Measurements from ENCODE around the gene ATP9B.

Gene ATP9B

GRCh38 chr18:79420033-79420745, 351.0 kb downstream of the ATP9B start:
- TF ChIP-seq PAX5 (IDR thresholded peaks at IDR 0.05; ENCODE audit: insufficient read depth, low read length, severe bottlenecking) (no peak), POLR2A (IDR thresholded peaks at IDR 0.05; ENCODE audit: low read depth, low read length) (no peak), SPI1 (IDR thresholded peaks at IDR 0.05; ENCODE audit: low read depth, low read length) (no peak), POU2F2 (IDR thresholded peaks at IDR 0.05; ENCODE audit: low read depth, low read length) (no peak), TAF1 (IDR thresholded peaks at IDR 0.05; ENCODE audit: low read depth, low read length) (no peak), POLR2AphosphoS5 (IDR thresholded peaks at IDR 0.05; ENCODE audit: low read depth, low read length) (no peak)
- DNase-seq (ENCODE audit: insufficient read length, low spot score) = no peak
- no peak for FAIRE-seq

- DNase-seq (ENCODE audit: insufficient read length, low spot score) (no peak), FAIRE-seq (no peak)
- TF ChIP-seq PAX5 (IDR thresholded peaks at IDR 0.05; ENCODE audit: insufficient read depth, low read length, severe bottlenecking) (no peak), SPI1 (IDR thresholded peaks at IDR 0.05; ENCODE audit: low read depth, low read length) (no peak)
Measured at GRCh38 chr18:79421275-79421857, 352.2 kb downstream of the ATP9B start.

- FAIRE-seq = peak; percentile 13
- TF ChIP-seq TAF1 (IDR thresholded peaks at IDR 0.05; ENCODE audit: low read depth, low read length) (no peak), POU2F2 (IDR thresholded peaks at IDR 0.05; ENCODE audit: low read depth, low read length) (no peak), PAX5 (IDR thresholded peaks at IDR 0.05; ENCODE audit: insufficient read depth, low read length, severe bottlenecking) (no peak), POLR2A (IDR thresholded peaks at IDR 0.05; ENCODE audit: low read depth, low read length) (no peak), POLR2AphosphoS5 (IDR thresholded peaks at IDR 0.05; ENCODE audit: low read depth, low read length) (no peak), SPI1 (IDR thresholded peaks at IDR 0.05; ENCODE audit: low read depth, low read length) (no peak)
Measured at GRCh38 chr18:79422022-79422782, 353.0 kb downstream of the ATP9B start.

GRCh38 chr18:79422783-79423165, 353.6 kb downstream of the ATP9B start:
- DNase-seq (ENCODE audit: insufficient read length, low spot score) = no peak
- TF ChIP-seq SPI1 (IDR thresholded peaks at IDR 0.05; ENCODE audit: low read depth, low read length) = no peak
- no peak for TF ChIP-seq POLR2AphosphoS5 (IDR thresholded peaks at IDR 0.05; ENCODE audit: low read depth, low read length)
- TF ChIP-seq PAX5 (IDR thresholded peaks at IDR 0.05; ENCODE audit: insufficient read depth, low read length, severe bottlenecking) = no peak
- TF ChIP-seq POU2F2 (IDR thresholded peaks at IDR 0.05; ENCODE audit: low read depth, low read length) = no peak
- no peak for TF ChIP-seq TAF1 (IDR thresholded peaks at IDR 0.05; ENCODE audit: low read depth, low read length)
- TF ChIP-seq POLR2A (IDR thresholded peaks at IDR 0.05; ENCODE audit: low read depth, low read length) = no peak
- no peak for FAIRE-seq

More at GRCh38 chr18:79422022-79422782, 353.0 kb downstream of the ATP9B start:
- no peak for DNase-seq (ENCODE audit: insufficient read length, low spot score)

- FAIRE-seq = no peak
- no peak for TF ChIP-seq POU2F2 (IDR thresholded peaks at IDR 0.05; ENCODE audit: low read depth, low read length)
- TF ChIP-seq PAX5 (IDR thresholded peaks at IDR 0.05; ENCODE audit: insufficient read depth, low read length, severe bottlenecking) = no peak
- TF ChIP-seq POLR2AphosphoS5 (IDR thresholded peaks at IDR 0.05; ENCODE audit: low read depth, low read length) = no peak
- TF ChIP-seq POLR2A (IDR thresholded peaks at IDR 0.05; ENCODE audit: low read depth, low read length) = no peak
- no peak for TF ChIP-seq TAF1 (IDR thresholded peaks at IDR 0.05; ENCODE audit: low read depth, low read length)
- TF ChIP-seq SPI1 (IDR thresholded peaks at IDR 0.05; ENCODE audit: low read depth, low read length) = no peak
Measured at GRCh38 chr18:79423211-79424007, 354.2 kb downstream of the ATP9B start.

GRCh38 chr18:79424008-79424565, 354.9 kb downstream of the ATP9B start:
- DNase-seq (ENCODE audit: insufficient read length, low spot score) (no peak), FAIRE-seq (no peak)
- TF ChIP-seq POU2F2 (IDR thresholded peaks at IDR 0.05; ENCODE audit: low read depth, low read length) (no peak), POLR2AphosphoS5 (IDR thresholded peaks at IDR 0.05; ENCODE audit: low read depth, low read length) (no peak), POLR2A (IDR thresholded peaks at IDR 0.05; ENCODE audit: low read depth, low read length) (no peak), PAX5 (IDR thresholded peaks at IDR 0.05; ENCODE audit: insufficient read depth, low read length, severe bottlenecking) (no peak), SPI1 (IDR thresholded peaks at IDR 0.05; ENCODE audit: low read depth, low read length) (no peak), TAF1 (IDR thresholded peaks at IDR 0.05; ENCODE audit: low read depth, low read length) (no peak)

More at GRCh38 chr18:79423211-79424007, 354.2 kb downstream of the ATP9B start:
- no peak for DNase-seq (ENCODE audit: insufficient read length, low spot score)

GRCh38 chr18:79424880-79425568, 355.8 kb downstream of the ATP9B start:
- FAIRE-seq = no peak

GRCh38 chr18:79425569-79425886, 356.3 kb downstream of the ATP9B start:
- TF ChIP-seq POLR2AphosphoS5 (IDR thresholded peaks at IDR 0.05; ENCODE audit: low read depth, low read length) = no peak
- TF ChIP-seq TAF1 (IDR thresholded peaks at IDR 0.05; ENCODE audit: low read depth, low read length) = no peak
- TF ChIP-seq SPI1 (IDR thresholded peaks at IDR 0.05; ENCODE audit: low read depth, low read length) = no peak
- no peak for TF ChIP-seq POLR2A (IDR thresholded peaks at IDR 0.05; ENCODE audit: low read depth, low read length)
- TF ChIP-seq PAX5 (IDR thresholded peaks at IDR 0.05; ENCODE audit: insufficient read depth, low read length, severe bottlenecking) = no peak
- no peak for TF ChIP-seq POU2F2 (IDR thresholded peaks at IDR 0.05; ENCODE audit: low read depth, low read length)
- DNase-seq (ENCODE audit: insufficient read length, low spot score) = no peak
- no peak for FAIRE-seq

More at GRCh38 chr18:79424880-79425568, 355.8 kb downstream of the ATP9B start:
- TF ChIP-seq TAF1 (IDR thresholded peaks at IDR 0.05; ENCODE audit: low read depth, low read length) = no peak
- no peak for TF ChIP-seq POU2F2 (IDR thresholded peaks at IDR 0.05; ENCODE audit: low read depth, low read length)
- no peak for TF ChIP-seq POLR2A (IDR thresholded peaks at IDR 0.05; ENCODE audit: low read depth, low read length)
- no peak for TF ChIP-seq PAX5 (IDR thresholded peaks at IDR 0.05; ENCODE audit: insufficient read depth, low read length, severe bottlenecking)
- no peak for TF ChIP-seq SPI1 (IDR thresholded peaks at IDR 0.05; ENCODE audit: low read depth, low read length)
- no peak for TF ChIP-seq POLR2AphosphoS5 (IDR thresholded peaks at IDR 0.05; ENCODE audit: low read depth, low read length)
- no peak for DNase-seq (ENCODE audit: insufficient read length, low spot score)

Measured in GM12891 (cell line).